ENCODE results near the gene SLC6A9. TPM values are rescaled to one million over a fixed set of nuclear protein-coding genes. Genes with fewer than 3 reads are reported as not detected.

SLC6A9 gene
- total RNA-seq, 3 donors from 2014 or later = 14.3 to 25.0 (median 18.3) TPM

GRCh38 chr1:44012941-44013609 lies 18.2 kb downstream of the SLC6A9 start:
- Mint-ChIP-seq H3K36me3 (ENCODE audit: insufficient read depth) (no peaks in the 10 kb centered on the region), H3K4me1 (ENCODE audit: low read depth) (peaks cover 5% of the 10 kb centered on the region), H3K27me3 (ENCODE audit: low read depth) (no peaks in the 10 kb centered on the region), H3K9me3 (no peaks in the 10 kb centered on the region), H3K4me3 (no peak overlapping the region)
- ATAC-seq (no peak), DNase-seq (no peak)

DNA sequence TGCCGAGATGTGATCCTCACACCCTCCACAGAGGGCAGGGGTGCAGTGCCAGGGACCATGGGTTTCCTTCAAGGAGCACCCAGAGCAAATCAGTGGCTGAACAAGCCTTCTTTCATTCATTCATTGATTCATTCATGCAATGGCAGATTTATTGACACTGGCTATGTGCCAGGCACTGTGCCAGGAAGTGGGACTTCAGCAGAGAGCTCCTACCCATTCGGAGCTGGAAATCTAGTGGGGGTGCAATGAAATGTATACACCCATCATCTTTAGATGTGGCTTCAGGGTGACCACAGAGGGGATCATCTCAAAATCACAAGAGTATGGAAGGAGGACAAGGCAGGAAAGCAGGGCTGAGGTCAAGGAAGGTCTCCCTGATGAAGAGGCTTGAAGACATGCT lies 18.9 kb downstream of the SLC6A9 start:
- H3K36me3 Mint-ChIP-seq (ENCODE audit: insufficient read depth) = no peaks in the 10 kb centered on the region
- H3K9me3 Mint-ChIP-seq = no peaks in the 10 kb centered on the region
- no peak for ATAC-seq
- no peaks in the 10 kb centered on the region for H3K27me3 Mint-ChIP-seq (ENCODE audit: low read depth)
- no peak for DNase-seq
- no peak overlapping the region for H3K4me3 Mint-ChIP-seq
- peaks cover 5% of the 10 kb centered on the region for H3K4me1 Mint-ChIP-seq (ENCODE audit: low read depth)

DNA sequence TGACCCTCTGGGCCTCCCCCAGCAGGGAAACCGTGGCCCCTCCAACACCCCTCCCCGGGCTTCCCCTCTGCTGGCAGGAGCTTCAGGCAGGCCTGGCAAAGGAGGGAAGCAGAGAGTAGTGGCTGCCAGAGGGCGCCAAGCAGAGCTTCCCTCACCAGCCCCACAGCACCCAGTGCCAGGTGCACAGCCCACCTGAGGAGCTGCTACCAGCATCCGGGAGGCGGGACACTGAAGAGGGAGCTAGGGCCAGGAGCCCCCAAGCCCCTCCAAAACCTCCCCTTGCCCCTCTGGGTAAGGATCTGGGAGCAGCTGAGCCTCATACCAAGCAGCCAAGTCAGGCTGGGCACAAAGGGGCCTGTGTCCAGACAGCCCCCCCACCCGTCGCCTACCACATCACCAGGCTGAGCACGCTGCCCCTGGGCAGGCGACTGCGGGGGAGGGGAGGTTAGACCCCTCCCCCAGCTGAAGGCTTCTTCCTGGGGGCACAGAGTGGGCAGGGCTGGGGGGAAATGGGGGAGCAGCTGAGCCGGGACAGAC lies 20.3 kb downstream of the SLC6A9 start:
- H3K27me3 Mint-ChIP-seq (ENCODE audit: low read depth) = no peaks in the 10 kb centered on the region
- no peaks in the 10 kb centered on the region for H3K9me3 Mint-ChIP-seq
- DNase-seq (no peak), ATAC-seq (no peak)
- no peak overlapping the region for H3K4me3 Mint-ChIP-seq
- no peaks in the 10 kb centered on the region for H3K36me3 Mint-ChIP-seq (ENCODE audit: insufficient read depth)
- peaks cover 5% of the 10 kb centered on the region for H3K4me1 Mint-ChIP-seq (ENCODE audit: low read depth)

DNA sequence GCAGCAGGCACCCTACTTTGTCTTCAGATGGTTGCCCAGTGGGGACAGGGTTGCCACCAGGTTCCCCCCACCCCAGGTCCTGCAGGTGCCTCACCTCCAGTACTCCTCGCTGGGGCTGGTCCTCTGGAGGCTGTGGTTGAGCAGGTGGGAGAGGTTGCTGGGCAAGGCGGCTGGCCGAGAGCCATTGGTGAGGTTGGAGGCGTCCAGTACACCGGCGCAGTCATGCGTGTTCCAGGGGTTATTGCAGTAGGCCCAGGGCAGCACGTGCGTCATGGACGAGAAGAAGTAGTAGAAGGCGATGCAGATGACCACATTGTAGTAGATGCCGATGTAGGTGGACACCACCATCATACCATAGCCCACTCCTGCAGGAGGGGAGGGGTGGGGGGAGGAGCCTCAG lies 23.0 kb downstream of the SLC6A9 start:
- ATAC-seq (no peak), DNase-seq (no peak)
- no peaks in the 10 kb centered on the region for H3K36me3 Mint-ChIP-seq (ENCODE audit: insufficient read depth)
- no peaks in the 10 kb centered on the region for H3K27me3 Mint-ChIP-seq (ENCODE audit: low read depth)
- H3K9me3 Mint-ChIP-seq = no peaks in the 10 kb centered on the region
- peaks cover 5% of the 10 kb centered on the region for H3K4me1 Mint-ChIP-seq (ENCODE audit: low read depth)
- no peak overlapping the region for H3K4me3 Mint-ChIP-seq

DNA sequence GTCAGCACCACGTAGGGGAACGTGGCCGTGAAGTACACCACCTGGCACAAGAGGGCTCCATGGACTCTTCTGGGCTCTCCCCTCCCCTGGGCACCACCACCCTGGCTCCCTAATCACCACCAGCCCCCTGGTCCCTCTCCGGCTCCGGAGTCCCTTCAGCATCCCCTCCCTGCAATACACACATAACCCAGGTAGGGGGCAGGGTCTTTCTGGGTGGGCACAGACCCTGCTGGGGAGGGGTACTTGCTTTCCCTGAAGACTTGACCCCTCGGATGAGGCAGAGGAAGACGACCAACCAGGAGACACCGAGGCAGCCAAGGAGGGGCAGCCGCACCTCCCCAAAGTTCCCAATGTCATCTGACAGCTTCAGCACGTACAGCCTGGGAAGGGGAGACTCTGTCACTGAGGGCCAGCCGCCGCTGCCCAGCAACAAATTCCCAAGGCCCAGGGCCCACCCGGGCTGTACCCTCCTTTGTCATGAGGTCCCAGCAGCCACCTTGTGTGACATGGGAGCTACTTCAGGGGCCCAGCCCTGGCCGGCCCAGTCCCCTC lies 28.6 kb downstream of the SLC6A9 start:
- Mint-ChIP-seq H3K9me3 (no peaks in the 10 kb centered on the region), H3K4me3 (no peak overlapping the region), H3K27me3 (ENCODE audit: low read depth) (no peaks in the 10 kb centered on the region), H3K36me3 (ENCODE audit: insufficient read depth) (peaks cover 2% of the 10 kb centered on the region), H3K4me1 (ENCODE audit: low read depth) (no peaks in the 10 kb centered on the region)
- no peak for DNase-seq
- ATAC-seq = no peak

- H3K4me3 Mint-ChIP-seq = no peak overlapping the region
- H3K36me3 Mint-ChIP-seq (ENCODE audit: insufficient read depth) = peaks cover 2% of the 10 kb centered on the region
- no peaks in the 10 kb centered on the region for H3K4me1 Mint-ChIP-seq (ENCODE audit: low read depth)
- ATAC-seq (no peak), DNase-seq (no peak)
- no peaks in the 10 kb centered on the region for H3K9me3 Mint-ChIP-seq
- no peaks in the 10 kb centered on the region for H3K27me3 Mint-ChIP-seq (ENCODE audit: low read depth)
These were observed 29.1 kb downstream of the SLC6A9 start for GRCh38 chr1:44002165-44002564.

DNA sequence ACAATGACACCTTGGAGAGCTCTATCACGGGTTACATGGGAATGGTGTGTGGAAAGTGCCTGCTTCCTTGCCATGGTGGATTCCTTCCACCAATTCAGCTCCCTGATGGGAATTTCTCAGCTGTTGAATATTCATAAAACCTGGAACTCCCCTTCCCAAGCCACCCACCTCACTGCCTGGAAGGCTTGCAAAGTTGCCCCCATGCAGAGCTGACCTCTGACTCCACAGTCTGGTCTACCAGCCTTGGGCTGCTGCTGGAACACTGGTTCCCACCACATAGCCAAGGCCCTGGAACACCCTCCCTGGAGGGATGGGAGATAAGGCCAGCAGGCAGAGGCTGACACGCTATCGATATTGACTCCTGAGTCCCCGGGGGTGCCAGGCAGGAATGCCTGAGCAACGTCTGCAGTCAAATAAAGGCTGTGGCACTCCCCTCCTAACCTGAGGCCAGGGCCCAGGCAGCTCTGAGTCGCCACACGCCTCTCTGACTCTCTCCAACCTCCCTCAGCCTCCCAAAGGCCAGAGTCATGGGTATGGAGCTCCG lies 31.1 kb downstream of the SLC6A9 start:
- H3K36me3 Mint-ChIP-seq (ENCODE audit: insufficient read depth) = peaks cover 2% of the 10 kb centered on the region
- H3K27me3 Mint-ChIP-seq (ENCODE audit: low read depth) = no peaks in the 10 kb centered on the region
- DNase-seq (no peak), ATAC-seq (no peak)
- H3K4me1 Mint-ChIP-seq (ENCODE audit: low read depth) = no peaks in the 10 kb centered on the region
- no peak overlapping the region for H3K4me3 Mint-ChIP-seq
- H3K9me3 Mint-ChIP-seq = no peaks in the 10 kb centered on the region

- DNase-seq (no peak), ATAC-seq (no peak)
- Mint-ChIP-seq H3K9me3 (no peaks in the 10 kb centered on the region), H3K36me3 (ENCODE audit: insufficient read depth) (peaks cover 2% of the 10 kb centered on the region), H3K4me1 (ENCODE audit: low read depth) (no peaks in the 10 kb centered on the region), H3K4me3 (no peak overlapping the region), H3K27me3 (ENCODE audit: low read depth) (no peaks in the 10 kb centered on the region)
These were observed 31.8 kb downstream of the SLC6A9 start for GRCh38 chr1:43999455-43999854.

- DNase-seq (no peak), ATAC-seq (no peak)
- Mint-ChIP-seq H3K36me3 (ENCODE audit: insufficient read depth) (peaks cover 2% of the 10 kb centered on the region), H3K27me3 (ENCODE audit: low read depth) (no peaks in the 10 kb centered on the region), H3K4me3 (no peak overlapping the region), H3K9me3 (no peaks in the 10 kb centered on the region), H3K4me1 (ENCODE audit: low read depth) (no peaks in the 10 kb centered on the region)
These were observed 33.3 kb downstream of the SLC6A9 start for GRCh38 chr1:43998000-43998378.

GRCh38 chr1:43997295-43997999 lies 33.8 kb downstream of the SLC6A9 start:
- no peak for DNase-seq
- H3K36me3 Mint-ChIP-seq (ENCODE audit: insufficient read depth) = peaks cover 2% of the 10 kb centered on the region
- H3K27me3 Mint-ChIP-seq (ENCODE audit: low read depth) = no peaks in the 10 kb centered on the region
- no peak overlapping the region for H3K4me3 Mint-ChIP-seq
- H3K4me1 Mint-ChIP-seq (ENCODE audit: low read depth) = peaks cover 4% of the 10 kb centered on the region
- H3K9me3 Mint-ChIP-seq = no peaks in the 10 kb centered on the region
- no peak for ATAC-seq

DNA sequence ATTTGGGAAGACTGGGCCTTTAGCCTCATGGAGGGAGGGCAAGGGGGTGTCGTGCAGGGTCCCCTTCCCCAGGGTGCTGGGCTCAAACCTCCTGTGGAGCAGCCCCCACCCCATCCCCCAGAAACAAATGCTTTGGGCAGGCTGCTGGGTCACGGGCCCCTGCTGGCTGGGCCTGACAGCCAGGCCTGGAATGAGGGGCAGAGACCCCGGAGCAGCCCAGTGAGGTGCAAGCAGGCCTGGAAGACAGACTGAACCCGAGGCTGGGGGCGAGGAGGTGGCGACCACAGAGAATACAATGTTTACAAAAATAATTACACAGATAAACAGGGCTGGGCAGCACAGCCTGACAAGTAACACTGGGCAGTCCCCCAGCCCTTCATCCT lies 34.5 kb downstream of the SLC6A9 start:
- H3K4me1 Mint-ChIP-seq (ENCODE audit: low read depth) = peaks cover 10% of the 10 kb centered on the region
- H3K4me3 Mint-ChIP-seq = no peak overlapping the region
- no peaks in the 10 kb centered on the region for H3K27me3 Mint-ChIP-seq (ENCODE audit: low read depth)
- H3K9me3 Mint-ChIP-seq = no peaks in the 10 kb centered on the region
- ATAC-seq (no peak), DNase-seq (no peak)
- peaks cover 2% of the 10 kb centered on the region for H3K36me3 Mint-ChIP-seq (ENCODE audit: insufficient read depth)

- Mint-ChIP-seq H3K27me3 (ENCODE audit: low read depth) (no peaks in the 10 kb centered on the region), H3K4me1 (ENCODE audit: low read depth) (peaks cover 11% of the 10 kb centered on the region), H3K9me3 (no peaks in the 10 kb centered on the region), H3K4me3 (no peak overlapping the region), H3K36me3 (ENCODE audit: insufficient read depth) (peaks cover 2% of the 10 kb centered on the region)
- no peak for DNase-seq
- no peak for ATAC-seq
These were observed 35.1 kb downstream of the SLC6A9 start for GRCh38 chr1:43995984-43996732.

DNA sequence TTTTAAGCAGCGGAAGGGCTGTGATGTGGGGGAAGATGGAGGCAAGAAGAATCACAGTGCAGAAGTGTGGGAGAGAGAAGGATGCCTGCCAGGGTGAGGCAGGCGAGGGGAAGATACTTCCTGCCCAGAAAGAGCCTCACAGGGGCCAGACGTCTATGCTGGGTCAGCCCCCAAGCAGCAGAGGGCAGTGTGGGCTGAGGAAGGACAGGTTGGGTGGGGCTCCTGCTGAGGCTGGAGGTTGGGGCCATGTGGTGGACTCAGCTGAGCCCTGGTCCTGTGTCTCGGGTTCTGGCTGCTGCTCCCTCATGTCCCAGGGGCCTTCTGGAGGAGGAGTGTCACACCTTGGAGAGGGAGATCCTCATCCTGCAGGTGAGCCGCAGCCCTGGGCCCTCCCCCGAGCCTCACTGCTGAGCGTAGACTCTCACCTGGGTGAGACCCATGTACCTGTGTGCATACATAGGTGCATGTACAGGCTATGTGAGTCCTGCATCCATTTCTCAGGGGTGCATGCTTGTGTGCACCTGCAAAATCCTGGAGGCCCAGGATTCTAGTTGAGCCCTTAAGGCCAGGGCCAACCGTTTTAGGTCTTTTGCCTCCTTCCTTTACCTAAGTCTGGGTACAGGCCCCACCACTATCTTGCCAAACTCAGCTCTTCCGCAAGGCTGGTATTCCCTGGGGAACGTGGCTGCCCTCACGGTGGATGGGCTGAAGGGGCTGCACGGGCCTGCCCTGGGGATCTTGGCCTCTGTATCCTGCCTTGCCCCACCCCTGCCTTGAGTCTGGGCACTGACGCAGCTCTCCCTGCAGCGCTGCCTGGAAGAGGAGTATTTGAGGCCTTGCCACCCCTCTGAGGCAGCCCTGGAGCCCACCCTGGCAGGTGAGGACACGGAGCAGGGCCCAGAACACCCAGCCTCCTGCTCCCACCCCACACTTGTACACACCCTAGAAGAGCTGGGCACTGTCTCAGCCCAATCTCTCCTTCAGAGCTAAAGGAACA lies 36.2 kb downstream of the SLC6A9 start:
- no peaks in the 10 kb centered on the region for H3K27me3 Mint-ChIP-seq (ENCODE audit: low read depth)
- H3K36me3 Mint-ChIP-seq (ENCODE audit: insufficient read depth) = peaks cover 2% of the 10 kb centered on the region
- DNase-seq (no peak), ATAC-seq (no peak)
- H3K4me1 Mint-ChIP-seq (ENCODE audit: low read depth) = peaks cover 11% of the 10 kb centered on the region
- H3K9me3 Mint-ChIP-seq = no peaks in the 10 kb centered on the region
- no peak overlapping the region for H3K4me3 Mint-ChIP-seq
